NB4 (cell line): ENCODE results near the gene SIKE1.

Experiments
- DNase-seq: peaks from one replicate; pipeline ENCODE4 v3.0.0; 2010; ENCODE audit warnings: low read depth
- H3K4me3 ChIP-seq: one replicate; pipeline ENCODE4 v1.5.1; 2011; ENCODE audit warnings: mild to moderate bottlenecking, low read depth, low read length, moderate library complexity
- MYC ChIP-seq: IDR thresholded peaks from 2 replicates; pipeline ENCODE4 v1.6.1; 2011; ENCODE audit warnings: low read depth, low read length
- POLR2A ChIP-seq: IDR thresholded peaks from 2 replicates; pipeline ENCODE4 v1.6.1; 2011; ENCODE audit warnings: mild to moderate bottlenecking; ENCODE audit not compliant: insufficient read length; ENCODE audit errors: extremely low read depth
- TF ChIP-seq, protein P1 (sequence below): IDR thresholded peaks from 2 replicates; pipeline ENCODE4 v1.6.1; 2011; ENCODE audit warnings: low read depth, low read length
- TF ChIP-seq, protein P2 (sequence below): IDR thresholded peaks from one replicate; pipeline ENCODE4 v1.5.1; 2012; ENCODE audit warnings: low read depth, low read length

The SIKE1 gene

GRCh38 chr1:114745291-114745690, 35.2 kb downstream of the SIKE1 start:
- TF ChIP-seq, protein P1, sequence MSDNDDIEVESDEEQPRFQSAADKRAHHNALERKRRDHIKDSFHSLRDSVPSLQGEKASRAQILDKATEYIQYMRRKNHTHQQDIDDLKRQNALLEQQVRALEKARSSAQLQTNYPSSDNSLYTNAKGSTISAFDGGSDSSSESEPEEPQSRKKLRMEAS = no peak
- TF ChIP-seq MYC (no peak), POLR2A (no peak)
- TF ChIP-seq, protein P2, sequence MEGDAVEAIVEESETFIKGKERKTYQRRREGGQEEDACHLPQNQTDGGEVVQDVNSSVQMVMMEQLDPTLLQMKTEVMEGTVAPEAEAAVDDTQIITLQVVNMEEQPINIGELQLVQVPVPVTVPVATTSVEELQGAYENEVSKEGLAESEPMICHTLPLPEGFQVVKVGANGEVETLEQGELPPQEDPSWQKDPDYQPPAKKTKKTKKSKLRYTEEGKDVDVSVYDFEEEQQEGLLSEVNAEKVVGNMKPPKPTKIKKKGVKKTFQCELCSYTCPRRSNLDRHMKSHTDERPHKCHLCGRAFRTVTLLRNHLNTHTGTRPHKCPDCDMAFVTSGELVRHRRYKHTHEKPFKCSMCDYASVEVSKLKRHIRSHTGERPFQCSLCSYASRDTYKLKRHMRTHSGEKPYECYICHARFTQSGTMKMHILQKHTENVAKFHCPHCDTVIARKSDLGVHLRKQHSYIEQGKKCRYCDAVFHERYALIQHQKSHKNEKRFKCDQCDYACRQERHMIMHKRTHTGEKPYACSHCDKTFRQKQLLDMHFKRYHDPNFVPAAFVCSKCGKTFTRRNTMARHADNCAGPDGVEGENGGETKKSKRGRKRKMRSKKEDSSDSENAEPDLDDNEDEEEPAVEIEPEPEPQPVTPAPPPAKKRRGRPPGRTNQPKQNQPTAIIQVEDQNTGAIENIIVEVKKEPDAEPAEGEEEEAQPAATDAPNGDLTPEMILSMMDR = no peak
- DNase-seq = no peak
- no peak overlapping the region for H3K4me3 ChIP-seq

GRCh38 chr1:114741963-114742746, 38.3 kb downstream of the SIKE1 start:
- no peak overlapping the region for H3K4me3 ChIP-seq
- TF ChIP-seq, protein P2 = no peak
- no peak for TF ChIP-seq MYC
- TF ChIP-seq POLR2A = no peak
- TF ChIP-seq, protein P1 = no peak
- DNase-seq = no peak

DNA sequence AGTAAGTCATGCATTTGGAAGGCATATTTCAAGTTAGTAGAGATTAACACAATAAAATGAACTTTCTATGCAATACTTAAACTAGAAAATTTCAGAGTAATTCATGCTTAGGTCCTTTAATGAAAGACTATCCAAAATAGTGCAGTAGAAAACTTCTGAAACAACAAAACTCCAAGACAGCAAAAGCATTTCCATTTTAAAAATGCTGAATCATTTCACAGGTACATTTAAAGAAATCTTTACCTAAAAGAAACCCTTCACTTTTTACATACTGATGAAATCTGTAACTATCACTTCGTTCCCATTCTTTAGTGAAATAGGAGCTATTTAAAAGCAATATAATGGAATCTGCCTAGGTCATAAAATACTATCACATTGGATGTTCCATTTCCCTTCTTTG, 40.2 kb downstream of the SIKE1 start:
- DNase-seq = no peak
- H3K4me3 ChIP-seq = no peak overlapping the region
- TF ChIP-seq MYC (no peak), POLR2A (no peak)
- TF ChIP-seq, protein P1 = no peak
- TF ChIP-seq, protein P2 = no peak

DNA sequence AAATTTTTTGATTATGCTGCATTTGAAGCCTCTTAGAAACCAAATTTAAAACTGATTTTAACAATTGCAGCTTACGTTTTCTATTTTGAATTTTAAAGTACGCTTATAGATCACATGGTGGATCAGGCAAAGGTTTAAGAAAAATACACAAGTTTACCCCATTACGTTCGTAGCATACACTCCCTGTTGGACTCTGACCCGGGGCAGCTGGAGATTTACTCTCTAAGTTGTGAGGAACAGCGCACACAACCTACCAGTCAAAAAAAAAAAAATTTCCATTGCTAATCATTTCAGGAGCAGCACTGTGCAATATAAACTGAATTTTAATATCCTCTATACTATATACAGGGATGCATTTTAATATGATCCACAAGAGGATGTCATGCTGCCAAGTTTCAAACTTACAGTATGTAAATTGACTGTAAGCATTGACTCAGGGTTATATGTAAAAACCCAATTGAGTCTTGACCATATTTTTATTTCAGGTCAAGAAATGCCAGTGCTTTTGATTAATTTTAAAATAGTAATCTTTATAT, 43.1 kb downstream of the SIKE1 start:
- TF ChIP-seq, protein P1 = no peak
- TF ChIP-seq MYC (no peak), POLR2A (no peak)
- TF ChIP-seq, protein P2 = no peak

GRCh38 chr1:114735479-114735878, 45.0 kb downstream of the SIKE1 start:
- no peak for DNase-seq
- TF ChIP-seq, protein P2 = no peak
- TF ChIP-seq POLR2A (no peak), MYC (no peak)
- TF ChIP-seq, protein P1 = no peak
- no peak overlapping the region for H3K4me3 ChIP-seq

More for the DNA sequence above, 43.1 kb downstream of the SIKE1 start:
- DNase-seq = no peak
- no peak overlapping the region for H3K4me3 ChIP-seq
